Measurements from ENCODE around the gene CCPG1. TPM values are rescaled to one million over a fixed set of nuclear protein-coding genes. Genes with fewer than 3 reads are reported as not detected.

CCPG1 gene
- total and polyA plus RNA-seq, 2 experiments from 2014 or later = 147 to 203 TPM

DNA sequence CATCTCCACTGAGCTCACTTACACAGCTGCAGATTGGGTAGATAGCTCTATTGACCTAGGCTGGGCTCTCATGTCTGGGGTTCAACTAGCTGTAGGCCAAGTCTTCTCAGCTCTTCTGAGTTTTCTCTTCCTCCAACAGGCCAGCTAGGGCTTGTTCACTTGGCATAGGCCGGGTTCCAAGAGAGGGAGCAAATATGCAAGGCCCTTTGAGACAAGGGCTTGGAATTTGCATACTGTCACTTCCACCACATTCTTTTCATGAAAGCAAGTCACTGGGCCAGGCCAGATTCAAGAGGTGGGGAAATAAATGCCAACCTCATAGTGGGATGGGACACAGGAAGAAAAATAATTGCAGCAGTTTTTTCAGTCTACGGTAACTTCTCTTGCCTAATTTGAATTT is 64.0 kb downstream of the CCPG1 start:
- Histone ChIP-seq H4K20me1 (ENCODE audit: insufficient read depth) (no peaks in the 10 kb centered on the region), H3K27ac (peak overlapping the region; percentile 36), H3K9me2 (ENCODE audit: insufficient read depth) (no peaks in the 10 kb centered on the region), H3K4me1 (ENCODE audit: insufficient read depth) (peaks cover 8% of the 10 kb centered on the region; the same call in 1 of the 2 replicates), H3K27me3 (replicated peaks; ENCODE audit: insufficient read depth) (no peaks in the 10 kb centered on the region), H3F3A (ENCODE audit: insufficient read depth) (peaks cover 14% of the 10 kb centered on the region; the same call in 1 of the 2 replicates), H2AFZ (no peak overlapping the region), H3K4me2 (ENCODE audit: unreplicated experiment) (no peak overlapping the region), H3K36me3 (ENCODE audit: low read depth) (0 out of 2 replicates have a peak, but pooled peaks cover 6% of the 10 kb centered on the region), H3K4me3 (no peak overlapping the region), H3K9me3 (ENCODE audit: low read depth) (no peaks in the 10 kb centered on the region), H3K9ac (no peak overlapping the region), H3K79me2 (ENCODE audit: insufficient read depth) (no peaks in the 10 kb centered on the region)
- 94% methylated on average over 2 of the region's 2 CpGs for WGBS, 2 experiments (ENCODE audit: low coverage in 1 of 2, low lambda C conversion rate in 2 of 2, missing lambda C conversion rate in 2 of 2)
- peak; percentile 45 for DNase-seq
- in situ Hi-C loops (cut with MboI) = no loop called here
- no peak for TF ChIP-seq EZH2 (IDR thresholded peaks at IDR 0.05; ENCODE audit: insufficient read depth, poor library complexity, severe bottlenecking)
- TF ChIP-seq EZH2phosphoT487 (IDR thresholded peaks at IDR 0.05; ENCODE audit: insufficient read depth, low read depth) = no peak

DNA sequence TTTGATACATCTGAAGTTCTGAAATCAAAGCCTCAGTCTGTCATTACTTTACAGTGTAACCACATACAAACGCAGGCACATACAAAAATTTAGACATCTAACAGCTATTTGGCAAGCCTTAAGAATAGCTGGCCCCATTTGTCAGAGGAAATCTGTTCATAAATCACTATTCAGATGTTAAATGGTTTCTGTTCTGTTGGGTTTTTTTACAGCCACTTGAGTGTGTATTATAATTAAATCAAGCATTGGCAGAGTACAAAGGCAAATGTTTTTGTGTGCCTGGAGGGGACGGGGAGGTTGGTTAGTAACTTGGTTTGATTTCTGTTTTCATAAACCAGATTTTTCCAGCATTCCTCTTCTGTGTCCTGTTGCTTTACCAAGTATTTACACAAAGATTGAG is 65.0 kb downstream of the CCPG1 start:
- Histone ChIP-seq H3K9ac (no peak overlapping the region), H3K4me3 (no peak overlapping the region), H3K4me1 (ENCODE audit: insufficient read depth) (peaks cover 8% of the 10 kb centered on the region; the same call in 1 of the 2 replicates), H3K36me3 (ENCODE audit: low read depth) (0 out of 2 replicates have a peak, but pooled peaks cover 6% of the 10 kb centered on the region), H3F3A (ENCODE audit: insufficient read depth) (peaks cover 14% of the 10 kb centered on the region; the same call in 1 of the 2 replicates), H3K9me3 (ENCODE audit: low read depth) (no peaks in the 10 kb centered on the region), H3K27ac (no peak overlapping the region), H3K4me2 (ENCODE audit: unreplicated experiment) (no peak overlapping the region), H3K27me3 (replicated peaks; ENCODE audit: insufficient read depth) (no peaks in the 10 kb centered on the region), H3K9me2 (ENCODE audit: insufficient read depth) (no peaks in the 10 kb centered on the region), H4K20me1 (ENCODE audit: insufficient read depth) (no peaks in the 10 kb centered on the region), H2AFZ (no peak overlapping the region), H3K79me2 (ENCODE audit: insufficient read depth) (no peaks in the 10 kb centered on the region)
- WGBS, 2 experiments (ENCODE audit: low coverage in 1 of 2, low lambda C conversion rate in 2 of 2, missing lambda C conversion rate in 2 of 2) = 38 to 45% methylated on average over 2 of the region's 2 CpGs
- DNase-seq = no peak
- TF ChIP-seq EZH2 (IDR thresholded peaks at IDR 0.05; ENCODE audit: insufficient read depth, poor library complexity, severe bottlenecking) (no peak), EZH2phosphoT487 (IDR thresholded peaks at IDR 0.05; ENCODE audit: insufficient read depth, low read depth) (no peak)
- in situ Hi-C loops (cut with MboI) = no loop called here

DNA sequence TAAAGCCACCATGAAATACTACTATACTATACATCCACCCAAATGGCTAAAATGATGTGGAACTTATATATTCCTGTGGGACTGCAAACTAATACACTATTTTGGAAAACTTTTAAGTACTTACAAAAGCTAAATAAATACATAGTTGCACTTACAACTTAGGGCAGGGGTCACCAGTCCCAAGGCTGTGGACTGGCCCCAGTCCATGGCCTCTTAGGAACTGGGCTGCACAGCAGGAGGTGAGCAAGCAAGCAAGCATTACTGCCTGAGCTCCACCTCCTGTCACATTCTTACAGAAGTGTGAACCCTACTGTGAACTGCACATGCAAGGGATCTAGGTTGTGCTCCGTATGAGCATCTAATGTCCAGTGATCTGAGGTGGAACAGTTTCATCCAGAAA is 71.0 kb downstream of the CCPG1 start:
- Histone ChIP-seq H3K4me2 (ENCODE audit: unreplicated experiment) (no peak overlapping the region), H3K27ac (no peak overlapping the region), H3K4me3 (no peak overlapping the region), H3K9me2 (ENCODE audit: insufficient read depth) (no peaks in the 10 kb centered on the region), H3K79me2 (ENCODE audit: insufficient read depth) (no peaks in the 10 kb centered on the region), H3K36me3 (ENCODE audit: low read depth) (peaks cover 12% of the 10 kb centered on the region; the same call in 1 of the 2 replicates), H2AFZ (no peak overlapping the region), H3K9ac (no peak overlapping the region), H3K9me3 (ENCODE audit: low read depth) (no peaks in the 10 kb centered on the region), H4K20me1 (ENCODE audit: insufficient read depth) (no peaks in the 10 kb centered on the region), H3K27me3 (replicated peaks; ENCODE audit: insufficient read depth) (no peaks in the 10 kb centered on the region), H3K4me1 (ENCODE audit: insufficient read depth) (no peaks in the 10 kb centered on the region), H3F3A (ENCODE audit: insufficient read depth) (no peaks in the 10 kb centered on the region)
- 100% methylated on average over 1 of the region's 1 CpG for WGBS, 2 experiments (ENCODE audit: low coverage in 1 of 2, low lambda C conversion rate in 2 of 2, missing lambda C conversion rate in 2 of 2)
- DNase-seq = no peak
- TF ChIP-seq EZH2 (IDR thresholded peaks at IDR 0.05; ENCODE audit: insufficient read depth, poor library complexity, severe bottlenecking) (no peak), EZH2phosphoT487 (IDR thresholded peaks at IDR 0.05; ENCODE audit: insufficient read depth, low read depth) (no peak)
- in situ Hi-C loops (cut with MboI) = no loop called here

DNA sequence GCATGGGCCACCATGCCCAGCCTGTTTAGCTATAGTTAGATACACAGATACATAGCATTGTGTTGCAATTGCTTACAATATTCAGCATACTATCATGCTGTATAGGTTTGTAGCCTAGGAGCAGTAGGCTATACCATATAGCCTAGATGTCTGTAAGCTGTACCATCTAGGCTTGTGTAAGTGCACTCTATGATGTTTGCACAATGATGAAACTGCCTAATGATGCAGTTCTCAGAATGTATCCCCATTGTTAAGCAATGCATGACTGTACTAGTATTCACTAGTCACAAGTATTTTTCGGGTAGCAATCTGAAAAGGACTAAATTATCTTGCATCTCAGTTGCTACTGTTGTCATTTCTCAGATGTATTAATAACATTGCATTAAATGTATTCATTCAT is 73.2 kb downstream of the CCPG1 start:
- H2AFZ ChIP-seq = no peak overlapping the region
- peaks cover 6% of the 10 kb centered on the region; the same call in 1 of the 2 replicates for H3K36me3 ChIP-seq (ENCODE audit: low read depth)
- 88 to 93% methylated on average over 1 of the region's 1 CpG for WGBS, 2 experiments (ENCODE audit: low coverage in 1 of 2, low lambda C conversion rate in 2 of 2, missing lambda C conversion rate in 2 of 2)
- no peak overlapping the region for H3K4me3 ChIP-seq
- H3K27ac ChIP-seq = no peak overlapping the region
- in situ Hi-C loops (cut with MboI) = no loop called here
- no peaks in the 10 kb centered on the region for H3K9me3 ChIP-seq (ENCODE audit: low read depth)
- no peak overlapping the region for H3K4me2 ChIP-seq (ENCODE audit: unreplicated experiment)
- H3K27me3 ChIP-seq (replicated peaks; ENCODE audit: insufficient read depth) = no peaks in the 10 kb centered on the region
- H3K4me1 ChIP-seq (ENCODE audit: insufficient read depth) = no peaks in the 10 kb centered on the region
- H3F3A ChIP-seq (ENCODE audit: insufficient read depth) = no peaks in the 10 kb centered on the region
- no peak for TF ChIP-seq EZH2 (IDR thresholded peaks at IDR 0.05; ENCODE audit: insufficient read depth, poor library complexity, severe bottlenecking)
- TF ChIP-seq EZH2phosphoT487 (IDR thresholded peaks at IDR 0.05; ENCODE audit: insufficient read depth, low read depth) = no peak
- no peak overlapping the region for H3K9ac ChIP-seq
- H3K9me2 ChIP-seq (ENCODE audit: insufficient read depth) = no peaks in the 10 kb centered on the region
- H4K20me1 ChIP-seq (ENCODE audit: insufficient read depth) = no peaks in the 10 kb centered on the region
- DNase-seq = peak; percentile 49
- H3K79me2 ChIP-seq (ENCODE audit: insufficient read depth) = no peaks in the 10 kb centered on the region

DNA sequence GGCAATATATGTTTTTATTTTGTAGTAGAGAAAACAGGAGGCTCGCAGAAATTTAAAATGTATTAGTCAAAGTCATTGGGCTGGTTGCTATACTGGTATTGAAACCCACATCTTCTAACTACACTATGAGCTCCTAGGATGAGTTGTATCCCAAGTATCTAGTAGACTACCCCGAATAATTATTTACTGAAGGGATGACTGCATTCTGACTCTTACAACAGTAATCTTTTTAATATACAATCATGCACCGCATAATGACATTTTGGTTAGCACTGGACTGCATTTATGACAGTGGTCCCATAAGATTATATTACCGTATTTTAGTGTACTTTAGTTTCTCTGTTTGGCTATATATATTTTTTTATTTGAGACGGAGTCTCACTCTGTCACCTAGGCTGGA is 73.8 kb downstream of the CCPG1 start:
- 63 to 65% methylated on average over 5 of the region's 5 CpGs for WGBS, 2 experiments (ENCODE audit: low coverage in 1 of 2, low lambda C conversion rate in 2 of 2, missing lambda C conversion rate in 2 of 2)
- Histone ChIP-seq H3K27ac (no peak overlapping the region), H3K4me3 (no peak overlapping the region), H3K36me3 (ENCODE audit: low read depth) (peaks cover 6% of the 10 kb centered on the region; the same call in 1 of the 2 replicates), H3K9ac (no peak overlapping the region), H3K27me3 (replicated peaks; ENCODE audit: insufficient read depth) (no peaks in the 10 kb centered on the region), H3K9me3 (ENCODE audit: low read depth) (no peaks in the 10 kb centered on the region), H3K4me1 (ENCODE audit: insufficient read depth) (no peaks in the 10 kb centered on the region), H3K9me2 (ENCODE audit: insufficient read depth) (no peaks in the 10 kb centered on the region), H2AFZ (no peak overlapping the region), H3F3A (ENCODE audit: insufficient read depth) (no peaks in the 10 kb centered on the region), H4K20me1 (ENCODE audit: insufficient read depth) (no peaks in the 10 kb centered on the region), H3K79me2 (ENCODE audit: insufficient read depth) (no peaks in the 10 kb centered on the region), H3K4me2 (ENCODE audit: unreplicated experiment) (no peak overlapping the region)
- TF ChIP-seq EZH2 (IDR thresholded peaks at IDR 0.05; ENCODE audit: insufficient read depth, poor library complexity, severe bottlenecking) = no peak
- no peak for TF ChIP-seq EZH2phosphoT487 (IDR thresholded peaks at IDR 0.05; ENCODE audit: insufficient read depth, low read depth)
- DNase-seq = peak; percentile 14
- in situ Hi-C loops (cut with MboI) = no loop called here

All from GM23248 (cell line).